ENCODE measurements around the gene ERP44. TPM values are rescaled to one million over a fixed set of nuclear protein-coding genes. Genes with fewer than 3 reads are reported as not detected.

Gene ERP44
- total and polyA plus RNA-seq, 2 experiments from 2014 or later: 40.6 to 52.1 TPM

- no peak overlapping the region for H3K4me3 ChIP-seq
- H3K36me3 ChIP-seq (replicated peaks; ENCODE audit: insufficient read depth, low read depth): no peaks in the 10 kb centered on the region
- no peak overlapping the region for H2AFZ ChIP-seq
- H3K9me2 ChIP-seq (replicated peaks; ENCODE audit: insufficient read depth): no peaks in the 10 kb centered on the region
- no peaks in the 10 kb centered on the region for H3K27me3 ChIP-seq
- no peak overlapping the region for H3K27ac ChIP-seq
- H3K9me3 ChIP-seq (ENCODE audit: low read depth): no peaks in the 10 kb centered on the region
- H3K4me1 ChIP-seq (ENCODE audit: insufficient read depth): no peaks in the 10 kb centered on the region
- 83% methylated on average over 3 of the region's 3 CpGs for WGBS (ENCODE audit: low lambda C conversion rate, missing lambda C conversion rate)
- H4K20me1 ChIP-seq (ENCODE audit: insufficient read depth, poor library complexity, severe bottlenecking): no peaks in the 10 kb centered on the region
- no peak for DNase-seq (ENCODE audit: low spot score)
- no peak overlapping the region for H3K4me2 ChIP-seq
- TF ChIP-seq EZH2 (IDR thresholded peaks at IDR 0.05; ENCODE audit: borderline replicate concordance): no peak
- no peak for TF ChIP-seq CTCF (IDR thresholded peaks at IDR 0.05; ENCODE audit: poor library complexity)
- TF ChIP-seq EZH2phosphoT487 (IDR thresholded peaks at IDR 0.05; ENCODE audit: low read depth, severe bottlenecking, unreplicated experiment): no peak
- no peaks in the 10 kb centered on the region for H3K79me2 ChIP-seq
Observed at GRCh38 chr9:99977033-99977792, 121.6 kb downstream of the ERP44 start.

- Histone ChIP-seq H3K79me2 (no peaks in the 10 kb centered on the region), H2AFZ (no peak overlapping the region), H3K4me2 (no peak overlapping the region), H3K9me3 (ENCODE audit: low read depth) (no peaks in the 10 kb centered on the region), H3K4me1 (ENCODE audit: insufficient read depth) (no peaks in the 10 kb centered on the region), H3K4me3 (no peak overlapping the region), H3K27me3 (no peaks in the 10 kb centered on the region), H3K27ac (no peak overlapping the region), H4K20me1 (ENCODE audit: insufficient read depth, poor library complexity, severe bottlenecking) (no peaks in the 10 kb centered on the region), H3K9me2 (replicated peaks; ENCODE audit: insufficient read depth) (no peaks in the 10 kb centered on the region), H3K36me3 (replicated peaks; ENCODE audit: insufficient read depth, low read depth) (no peaks in the 10 kb centered on the region)
- DNase-seq (ENCODE audit: low spot score): no peak
- TF ChIP-seq CTCF (IDR thresholded peaks at IDR 0.05; ENCODE audit: poor library complexity) (no peak), EZH2phosphoT487 (IDR thresholded peaks at IDR 0.05; ENCODE audit: low read depth, severe bottlenecking, unreplicated experiment) (no peak), EZH2 (IDR thresholded peaks at IDR 0.05; ENCODE audit: borderline replicate concordance) (no peak)
- 96% methylated on average over 3 of the region's 3 CpGs for WGBS (ENCODE audit: low lambda C conversion rate, missing lambda C conversion rate)
Observed at GRCh38 chr9:99973455-99973854, 125.3 kb downstream of the ERP44 start.

- Histone ChIP-seq H3K36me3 (replicated peaks; ENCODE audit: insufficient read depth, low read depth) (no peaks in the 10 kb centered on the region), H3K9me2 (replicated peaks; ENCODE audit: insufficient read depth) (no peaks in the 10 kb centered on the region), H3K4me1 (ENCODE audit: insufficient read depth) (no peaks in the 10 kb centered on the region), H3K27ac (no peak overlapping the region), H3K9me3 (ENCODE audit: low read depth) (no peaks in the 10 kb centered on the region), H3K4me3 (no peak overlapping the region), H3K27me3 (no peaks in the 10 kb centered on the region), H3K79me2 (no peaks in the 10 kb centered on the region), H3K4me2 (no peak overlapping the region), H4K20me1 (ENCODE audit: insufficient read depth, poor library complexity, severe bottlenecking) (no peaks in the 10 kb centered on the region), H2AFZ (no peak overlapping the region)
- no peak for TF ChIP-seq CTCF (IDR thresholded peaks at IDR 0.05; ENCODE audit: poor library complexity)
- DNase-seq (ENCODE audit: low spot score): no peak
Observed at GRCh38 chr9:99971410-99971809, 127.4 kb downstream of the ERP44 start.

All from hepatocyte (in vitro differentiated cells).